GM18868 (cell line): Measurements from ENCODE around the gene HDAC11.
"Not testable (repeated sequence)": the region's sequence is repeated elsewhere in the genome, so short reads cannot be mapped to it uniquely, and the experiment has no call there.

Source experiments
- ATAC-seq: cut with Tn5 transposase; IDR thresholded peaks from one replicate; pipeline ENCODE4 v1.9.1; 2021; ENCODE audit warnings: mild to moderate bottlenecking, moderate library complexity; ENCODE audit not compliant: unreplicated experiment

The HDAC11 gene, protein sequence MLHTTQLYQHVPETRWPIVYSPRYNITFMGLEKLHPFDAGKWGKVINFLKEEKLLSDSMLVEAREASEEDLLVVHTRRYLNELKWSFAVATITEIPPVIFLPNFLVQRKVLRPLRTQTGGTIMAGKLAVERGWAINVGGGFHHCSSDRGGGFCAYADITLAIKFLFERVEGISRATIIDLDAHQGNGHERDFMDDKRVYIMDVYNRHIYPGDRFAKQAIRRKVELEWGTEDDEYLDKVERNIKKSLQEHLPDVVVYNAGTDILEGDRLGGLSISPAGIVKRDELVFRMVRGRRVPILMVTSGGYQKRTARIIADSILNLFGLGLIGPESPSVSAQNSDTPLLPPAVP

DNA sequence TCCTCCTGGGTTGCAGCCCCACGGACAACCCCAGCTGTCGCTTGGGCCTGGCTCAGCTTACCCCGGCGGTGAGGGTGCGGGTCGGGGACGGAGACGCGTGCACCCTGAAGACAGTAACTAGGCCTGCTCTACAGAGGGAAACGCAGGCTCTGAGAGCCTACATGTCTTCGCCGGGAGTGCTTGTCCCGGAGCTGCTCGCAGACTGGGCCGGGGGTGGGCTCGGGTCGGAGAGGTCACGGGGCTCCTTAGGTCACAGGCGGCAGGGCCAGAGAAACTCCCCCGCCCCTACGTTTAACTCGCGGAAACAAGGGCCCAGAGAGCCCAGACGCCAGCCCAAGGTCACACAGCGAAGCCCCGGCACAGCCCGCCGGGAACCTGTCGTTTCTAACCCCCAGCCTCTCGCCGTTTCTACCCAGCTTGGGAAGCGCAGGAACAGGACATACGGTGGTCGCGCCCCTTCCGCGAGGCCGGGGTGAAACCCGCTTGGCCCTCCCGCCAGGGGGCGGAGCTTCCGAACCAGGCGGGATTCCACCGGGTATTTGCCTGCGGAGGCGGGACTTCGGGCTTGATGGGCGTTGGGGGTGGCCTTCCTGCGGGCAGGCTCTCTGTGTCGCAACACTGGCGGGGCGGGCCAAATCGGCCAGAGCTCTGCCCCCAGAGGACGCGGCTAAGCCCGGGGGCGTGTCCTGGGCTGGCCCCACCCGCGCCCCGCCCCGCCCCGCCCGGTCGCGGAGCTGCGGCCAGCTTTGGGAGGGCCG lies at the start of gene HDAC11:
Gene HDAC11 (plus strand): TSS at position 725 of the 758 bp plus-strand sequence. CDS start 42 bp downstream, outside the sequence.
- peak; percentile 95 for ATAC-seq

DNA sequence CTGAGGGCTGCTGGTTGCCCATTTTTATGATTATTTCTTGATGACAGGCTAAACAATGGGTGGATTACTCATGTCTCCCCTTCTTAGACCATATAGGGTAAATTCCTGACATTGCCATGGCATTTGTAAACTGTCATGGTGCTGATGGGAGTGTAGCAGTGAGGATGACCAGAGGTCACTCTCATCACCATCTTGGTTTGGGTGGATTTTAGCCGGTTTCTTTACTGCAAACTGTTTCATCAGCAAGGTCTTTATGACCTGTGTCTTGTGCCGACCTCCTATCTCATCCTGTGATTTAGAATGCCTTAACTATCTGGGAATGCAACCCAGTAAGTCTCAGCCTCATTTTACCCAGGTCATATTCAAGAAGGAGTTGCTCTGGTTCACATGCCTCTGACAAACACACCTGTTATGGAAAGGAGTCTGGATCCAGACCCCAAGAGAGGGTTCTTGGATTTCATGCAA lies 49.7 kb upstream of the HDAC11 start:
- ATAC-seq = not testable (repeated sequence)

DNA sequence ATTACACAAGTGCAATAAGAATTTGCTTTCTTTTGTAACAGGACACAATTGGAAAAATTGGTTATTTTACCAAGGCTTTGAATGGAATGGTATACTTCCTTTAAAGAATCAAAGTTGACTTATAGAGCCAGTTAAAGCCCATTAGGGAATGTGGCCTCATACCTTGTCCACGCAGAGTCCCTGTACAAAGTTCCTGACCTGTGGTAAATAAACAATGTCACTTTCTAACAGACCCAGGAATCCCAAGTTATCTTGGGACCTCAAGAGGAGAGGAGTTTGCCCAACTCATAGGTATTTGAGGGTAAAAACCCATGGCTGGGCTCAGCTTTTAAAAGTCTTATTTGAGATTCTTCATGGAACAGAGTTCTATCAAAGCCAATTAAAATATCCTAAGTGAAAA lies 48.0 kb upstream of the HDAC11 start:
- no peak for ATAC-seq

DNA sequence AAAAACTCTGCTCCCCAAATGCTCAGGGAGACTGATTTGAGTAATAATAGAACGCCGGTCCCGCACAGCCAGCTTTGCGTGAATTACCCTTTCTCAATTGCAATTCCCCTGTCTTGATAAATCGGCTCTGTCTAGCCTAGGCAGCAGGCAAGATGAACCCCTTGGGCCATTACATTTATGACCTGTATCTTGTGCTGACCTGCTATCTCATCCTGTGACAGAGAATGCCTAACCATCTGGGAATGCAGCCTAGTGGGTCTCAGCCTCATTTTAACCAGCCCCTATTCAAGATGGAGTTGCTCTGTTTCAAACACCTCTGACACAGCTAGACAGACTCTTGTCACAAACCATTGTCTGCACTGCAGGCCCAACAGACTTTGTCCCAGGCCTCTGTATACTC lies 46.2 kb upstream of the HDAC11 start:
- ATAC-seq = no peak

DNA sequence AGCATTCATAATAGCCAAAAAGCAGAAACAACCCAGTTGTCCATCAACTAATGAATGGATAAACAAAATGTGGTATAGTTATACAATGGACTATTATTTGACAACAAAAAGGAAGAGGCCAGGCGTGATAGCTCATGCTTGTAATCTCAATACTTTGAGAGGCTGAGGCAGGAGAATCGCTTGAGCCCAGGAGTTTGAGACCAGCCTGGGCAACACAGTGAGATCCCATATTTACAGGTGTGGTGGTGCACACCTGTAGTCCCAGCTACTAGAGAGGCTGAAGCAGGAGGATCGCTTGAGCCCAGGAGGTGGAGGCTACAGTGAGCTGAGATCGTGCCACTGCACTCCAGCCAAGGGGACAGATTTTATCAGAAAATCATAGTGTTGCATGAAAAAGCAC lies 43.9 kb upstream of the HDAC11 start:
- ATAC-seq = not testable (repeated sequence)

DNA sequence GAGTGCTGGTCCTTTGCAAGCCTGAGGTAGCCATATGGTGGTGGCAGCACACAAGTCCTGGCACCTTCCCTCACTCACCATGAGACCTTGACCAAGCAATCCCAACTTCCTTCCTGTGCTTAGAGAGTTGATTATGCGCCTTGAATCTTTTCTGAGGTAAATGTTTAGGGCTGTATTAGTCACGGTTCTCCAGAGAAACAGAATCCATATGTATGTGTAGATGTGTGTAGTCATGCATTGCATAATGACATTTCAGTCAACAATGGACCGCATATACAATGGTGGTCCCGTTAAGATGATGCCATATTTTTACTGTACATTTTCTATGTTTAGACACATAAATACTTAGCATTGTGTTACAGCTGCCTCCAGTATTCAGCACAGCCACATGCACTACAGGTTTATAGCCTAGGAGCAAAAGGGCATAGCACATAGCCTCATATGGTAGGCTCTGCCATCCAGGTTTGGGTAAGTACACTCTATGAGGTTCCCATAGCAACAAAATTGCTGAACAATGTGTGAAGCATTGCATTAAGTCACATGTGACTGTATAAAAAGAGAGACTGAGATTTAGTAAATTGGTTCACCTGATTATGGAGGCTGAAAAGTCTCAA lies 39.8 kb upstream of the HDAC11 start:
- no peak for ATAC-seq

DNA sequence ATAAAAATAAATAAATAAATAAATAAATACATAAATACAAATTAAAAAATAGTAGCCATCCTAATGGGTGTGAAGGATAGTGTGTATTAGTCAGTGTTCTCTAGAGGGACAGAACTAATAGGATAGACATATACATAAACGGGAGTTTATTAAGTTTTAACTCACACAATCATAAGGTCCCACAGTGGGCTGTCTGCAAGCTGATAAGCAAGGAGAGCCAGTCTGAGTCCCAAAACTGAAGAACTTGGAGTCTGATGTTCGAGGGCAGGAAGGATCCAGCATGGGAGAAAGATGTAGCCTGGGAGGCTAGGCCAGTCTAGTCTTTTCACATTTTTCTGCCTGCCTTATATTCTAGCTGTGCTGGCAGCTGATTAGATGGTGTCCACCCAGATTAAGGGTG lies 37.2 kb upstream of the HDAC11 start:
- ATAC-seq = not testable (repeated sequence)

DNA sequence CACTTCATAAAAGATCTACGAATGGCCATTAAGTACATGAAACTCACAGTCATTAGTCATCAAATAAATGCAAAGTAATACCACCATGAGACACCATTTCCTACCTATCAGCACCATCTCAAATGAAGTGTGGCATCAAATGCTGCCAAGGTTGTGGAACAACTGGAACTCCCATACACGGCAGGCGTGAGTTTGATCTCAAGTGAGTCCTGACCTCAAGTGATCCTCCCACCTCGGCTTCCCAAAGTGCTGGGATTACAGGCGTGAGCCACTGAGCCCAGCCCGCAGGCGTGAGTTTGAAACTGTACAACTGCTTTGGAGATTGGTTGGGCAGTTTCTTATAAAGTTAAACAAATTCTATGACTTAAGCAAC lies 28.8 kb upstream of the HDAC11 start:
- ATAC-seq = peak; percentile 2

DNA sequence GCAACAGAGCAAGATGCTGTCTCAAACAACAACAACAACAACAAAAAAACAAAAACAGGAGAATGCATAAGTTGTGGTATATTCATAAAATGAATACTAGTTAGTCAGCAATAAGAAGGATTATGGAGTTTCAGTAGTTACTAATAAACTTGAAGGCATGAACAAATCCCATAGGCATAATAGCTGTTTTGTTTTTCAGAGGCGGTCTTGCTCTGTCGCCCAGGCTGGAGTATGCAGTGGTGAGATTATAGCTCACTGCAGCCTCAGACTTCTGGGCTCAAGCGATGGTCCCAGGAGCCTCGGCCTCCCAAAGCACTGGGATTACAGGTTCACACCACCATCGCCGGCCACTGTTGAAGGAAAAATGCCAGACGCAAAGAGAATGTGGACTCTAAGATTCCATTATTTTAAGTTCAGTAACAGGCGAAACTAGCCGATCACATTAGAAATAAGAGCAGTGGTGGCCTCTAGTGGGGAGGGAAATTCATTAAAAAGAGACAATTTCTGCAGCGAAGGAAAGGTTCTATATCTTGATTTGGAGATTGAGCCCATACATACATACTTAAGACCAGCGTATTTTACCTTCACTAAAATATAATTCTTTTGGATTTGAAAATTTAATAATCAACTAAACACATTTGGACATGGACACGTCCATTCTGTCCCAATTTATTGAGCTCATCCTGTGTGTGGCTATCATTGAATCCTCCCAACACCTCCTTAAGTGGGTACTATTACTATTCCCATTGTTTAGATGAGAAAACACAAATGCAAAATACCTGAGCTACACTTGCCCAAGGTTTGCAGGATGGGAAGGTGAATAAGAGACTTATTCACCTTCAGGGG lies 27.4 kb upstream of the HDAC11 start:
- no peak for ATAC-seq

DNA sequence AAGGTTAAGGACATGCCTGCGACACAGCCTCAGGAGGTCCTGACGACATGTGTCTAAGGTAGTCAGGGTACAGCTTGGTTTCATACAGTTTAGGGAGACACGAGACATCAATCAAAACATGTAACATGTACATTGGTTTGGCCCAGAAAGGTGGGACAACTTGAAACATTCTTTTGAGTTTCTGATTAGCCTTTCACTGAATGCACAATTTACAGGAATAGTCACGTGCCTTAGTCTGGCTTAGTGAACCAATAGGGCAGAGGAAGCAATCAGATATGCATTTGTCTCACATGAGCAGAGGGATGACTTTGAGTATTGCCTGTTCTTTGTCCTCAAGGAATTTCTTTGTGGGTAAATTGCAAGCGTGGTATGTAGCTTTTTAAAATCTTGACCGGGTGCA lies 24.5 kb upstream of the HDAC11 start:
- ATAC-seq = no peak

DNA sequence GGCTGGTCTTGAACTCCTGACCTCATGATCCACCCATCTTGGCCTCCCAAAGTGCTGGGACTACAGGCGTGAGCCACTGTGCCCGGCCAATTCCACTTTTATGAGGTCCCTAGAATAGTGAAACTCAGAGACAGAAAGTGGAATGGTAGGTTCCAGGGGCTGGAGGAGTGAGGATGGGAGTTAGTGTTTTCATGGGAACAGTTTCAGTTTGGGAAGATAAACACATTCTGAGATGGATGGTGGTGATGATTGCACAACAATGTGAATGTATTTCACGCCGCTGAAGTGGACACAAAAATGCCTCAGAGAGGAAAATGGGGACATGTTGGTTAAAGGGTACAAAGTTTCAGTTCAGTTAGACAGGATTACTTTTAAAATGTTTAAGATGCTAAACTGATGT lies 22.5 kb upstream of the HDAC11 start:
- ATAC-seq = no peak

DNA sequence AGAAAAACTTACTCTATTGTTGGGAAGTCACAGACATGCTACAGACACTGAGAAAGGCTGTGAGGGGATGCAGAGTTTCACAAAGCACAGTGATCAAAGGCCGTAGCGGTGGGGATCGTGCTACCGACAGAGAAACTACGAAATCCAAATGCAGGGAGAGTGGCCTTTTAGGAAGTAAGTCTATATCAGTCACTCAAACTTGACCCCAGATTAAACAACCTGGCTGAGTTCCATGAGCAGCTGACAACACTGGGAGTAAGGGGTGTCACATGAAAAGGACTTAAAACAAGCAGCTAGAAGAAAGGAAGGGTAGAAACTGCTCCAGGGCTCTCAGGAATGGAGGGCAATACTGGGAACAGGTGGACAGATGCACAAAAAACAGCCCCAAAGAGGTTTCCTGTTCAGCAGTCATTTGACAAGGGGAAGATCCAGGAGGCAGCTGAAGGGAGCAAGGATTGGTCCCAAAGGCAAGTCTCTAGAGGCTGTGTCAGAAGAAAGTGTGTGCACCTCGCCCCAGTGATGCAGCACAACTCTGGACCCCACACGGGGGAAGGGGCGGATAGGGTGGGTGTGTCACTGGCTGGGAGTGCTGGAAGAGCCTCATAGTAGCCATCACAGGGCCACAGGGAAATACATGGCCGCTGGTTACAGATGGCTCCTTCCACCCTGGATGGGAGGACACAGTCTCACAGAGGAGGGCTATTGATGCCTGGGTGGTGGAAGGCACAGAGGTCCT lies 20.3 kb upstream of the HDAC11 start:
- ATAC-seq = no peak

DNA sequence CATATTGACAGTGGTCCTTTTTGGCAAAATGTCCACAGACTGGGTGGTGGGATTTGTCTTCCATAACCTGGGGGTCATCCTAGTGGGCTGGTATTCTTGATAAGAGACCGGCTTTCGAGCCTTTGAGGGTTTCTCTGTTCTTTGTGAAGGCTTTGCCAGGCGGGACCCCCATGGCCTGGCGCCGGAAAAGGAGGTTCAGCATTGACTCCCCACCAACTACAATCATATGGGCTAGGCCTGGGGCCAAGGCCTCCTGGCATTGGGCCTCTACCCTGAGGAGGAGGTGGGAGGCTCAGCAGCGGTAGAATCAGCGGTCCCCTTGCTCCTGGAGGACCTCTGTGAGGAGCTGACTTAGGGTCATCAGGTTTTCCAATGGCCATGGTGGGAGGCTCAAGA lies 19.8 kb upstream of the HDAC11 start:
- ATAC-seq = no peak

DNA sequence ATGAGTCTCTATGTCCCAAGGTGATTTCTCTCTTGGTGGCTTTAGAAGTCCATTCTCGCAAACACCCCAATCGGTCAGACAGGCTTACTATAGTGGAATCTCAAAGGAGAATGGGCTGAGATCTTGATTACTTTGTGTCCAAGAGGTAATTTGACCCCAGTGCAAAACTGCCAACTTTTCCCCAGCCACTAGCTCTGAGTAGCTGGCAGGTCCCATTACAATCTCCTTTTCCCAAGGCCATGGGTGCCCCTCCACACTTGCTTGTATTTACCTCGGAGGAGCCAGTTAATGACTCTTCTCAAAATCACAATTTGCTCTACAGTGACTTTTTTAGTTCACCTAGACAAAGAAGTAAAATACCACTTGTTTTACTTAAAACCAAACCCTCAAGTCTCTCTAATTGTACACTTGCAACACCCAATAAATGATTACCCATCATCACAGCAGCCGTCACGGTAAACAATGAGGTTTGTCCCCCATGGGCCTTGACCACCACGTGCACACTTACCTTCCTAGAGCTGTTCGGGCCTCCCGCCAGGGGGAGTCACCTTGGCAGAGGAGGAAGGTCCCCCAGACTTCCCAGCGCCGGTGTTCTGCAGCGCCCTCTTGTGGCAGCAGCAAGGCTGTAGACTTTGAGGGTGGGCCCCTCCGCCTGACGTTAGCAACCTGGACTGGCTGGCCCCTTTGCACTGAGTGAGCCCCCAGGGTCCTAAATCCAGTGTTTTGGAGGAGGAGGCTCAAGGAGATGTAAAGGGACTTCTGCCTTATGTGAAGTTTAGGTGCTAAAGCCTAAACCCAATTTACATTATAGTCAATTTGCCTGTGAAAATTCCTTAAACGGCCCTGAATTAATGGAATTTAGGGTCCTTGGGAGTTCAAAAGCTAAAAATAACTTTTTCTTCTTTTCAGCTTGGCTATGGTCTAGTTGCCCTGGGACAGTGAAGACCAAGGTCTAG lies 18.7 kb upstream of the HDAC11 start:
- peak; percentile 70 for ATAC-seq

DNA sequence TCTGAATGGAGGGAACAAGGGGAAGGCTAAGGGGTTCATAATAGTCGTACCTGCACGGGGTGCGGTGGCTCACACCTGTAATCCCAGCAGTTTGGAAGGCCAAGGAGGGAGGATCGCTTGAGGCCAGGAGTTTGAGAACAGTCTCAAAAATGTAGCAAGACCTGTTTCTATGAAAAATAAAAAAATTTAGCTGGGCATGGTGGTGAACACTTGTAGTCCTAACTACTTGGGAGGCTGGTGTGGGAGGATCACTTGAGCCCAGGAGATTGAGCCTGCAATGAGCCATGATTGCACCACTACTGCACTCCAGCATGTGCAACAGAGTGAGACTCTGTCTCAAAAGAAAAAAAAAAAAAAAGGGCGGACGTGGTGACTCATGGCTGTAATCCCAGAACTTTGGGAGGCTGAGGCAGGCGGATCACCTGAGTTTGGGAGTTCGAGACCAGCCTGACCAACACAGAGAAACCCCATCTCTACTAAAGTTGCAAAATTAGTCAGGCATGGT lies 17.9 kb upstream of the HDAC11 start:
- no peak for ATAC-seq

DNA sequence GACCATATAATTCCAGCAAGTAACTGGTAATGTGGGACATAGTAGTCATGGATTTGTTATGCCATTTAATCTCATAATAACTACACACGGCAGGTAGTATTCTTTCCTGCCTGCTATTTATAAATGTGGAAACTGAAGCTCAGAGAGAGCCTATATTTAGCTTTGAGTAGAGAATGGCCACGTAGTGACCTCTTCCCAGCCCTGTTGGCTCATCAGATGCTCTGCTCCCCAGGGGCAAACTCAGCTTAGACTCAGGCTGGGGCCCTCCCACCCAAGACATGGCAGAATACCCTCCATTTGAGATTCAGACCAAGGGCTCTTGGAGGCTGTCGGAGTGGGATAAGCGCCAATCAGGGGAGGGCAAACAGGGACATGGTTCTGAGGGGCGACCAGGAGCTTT lies 17.3 kb upstream of the HDAC11 start:
- no peak for ATAC-seq

DNA sequence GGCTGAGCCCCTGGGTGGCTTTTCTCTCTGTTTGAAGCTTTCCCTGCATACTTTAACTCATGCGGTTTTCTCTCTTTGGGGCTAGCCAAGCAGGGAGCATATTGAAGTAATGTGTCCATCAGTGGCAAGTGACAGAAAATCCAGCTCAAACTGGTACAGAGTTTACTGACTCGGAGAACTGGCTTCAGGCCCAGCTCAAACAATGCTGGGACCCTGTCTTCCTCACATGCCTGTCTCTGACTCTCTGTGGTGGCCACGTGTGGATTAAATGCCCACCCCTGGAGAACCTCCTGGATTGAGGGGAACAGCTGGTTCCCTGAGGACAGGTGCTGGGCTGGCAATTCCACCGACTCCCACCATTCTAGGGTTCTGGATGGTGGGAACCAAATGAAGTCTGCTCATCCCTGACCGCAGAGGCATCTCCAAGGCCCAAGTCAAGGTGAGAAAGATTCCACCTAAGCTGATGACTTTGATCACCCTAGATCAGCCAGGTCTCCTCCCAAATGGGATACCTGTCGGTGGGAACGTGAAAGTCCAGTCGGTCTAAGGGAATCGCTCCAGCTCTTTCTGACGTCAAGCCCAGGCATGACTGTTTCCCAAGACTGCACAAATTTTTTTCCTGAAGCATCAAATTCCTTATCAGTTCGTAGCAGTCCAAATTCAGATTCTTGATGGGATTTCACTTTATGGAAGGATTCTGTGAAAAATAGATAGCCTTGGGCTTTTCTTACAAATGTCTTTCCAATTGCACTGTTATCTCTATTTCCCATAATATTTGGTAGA lies 16.3 kb upstream of the HDAC11 start:
- ATAC-seq = no peak

DNA sequence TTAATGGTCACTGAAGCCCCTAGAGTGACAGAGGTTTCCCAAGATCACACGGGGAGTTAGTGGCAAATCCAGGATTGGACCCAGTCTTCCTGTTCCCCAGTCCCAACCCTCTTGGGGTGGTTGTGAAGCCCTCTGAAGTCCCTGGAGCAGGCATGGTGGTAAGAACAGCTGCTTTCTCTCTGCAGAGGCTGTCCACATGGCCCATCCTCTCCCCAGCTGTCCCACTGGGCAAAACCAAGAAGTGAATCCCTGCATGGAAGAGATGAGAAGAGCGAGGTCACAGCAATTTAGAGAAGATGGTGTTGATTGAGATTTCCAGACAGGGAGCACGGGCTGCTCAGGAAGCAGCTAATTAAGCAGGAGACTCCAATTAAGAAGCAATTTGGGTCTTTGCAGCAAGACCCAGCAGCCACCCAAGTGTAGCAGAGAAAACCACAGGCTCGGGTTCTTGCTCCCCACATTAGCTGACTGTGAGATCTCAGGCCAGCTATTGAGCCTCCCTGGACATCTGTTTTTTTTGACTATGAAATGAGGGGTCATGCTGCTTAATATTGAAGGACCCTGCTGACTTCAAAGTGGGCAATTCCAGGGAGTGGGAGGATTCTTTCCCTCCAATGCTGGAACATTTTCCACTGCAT lies 14.8 kb upstream of the HDAC11 start:
- ATAC-seq = no peak
